ENCODE data around the gene SYT8. TPM values are rescaled to one million over a fixed set of nuclear protein-coding genes. Genes with fewer than 3 reads are reported as not detected.

Gene SYT8
- total RNA-seq, 4 donors from 2014 or later: not detected

- DNase-seq (ENCODE audit: low spot score) (no peak), ATAC-seq (ENCODE audit: low FRiP score) (no peak)
- TF ChIP-seq CTCF (IDR thresholded peaks at IDR 0.05): no peak
These were observed 43.6 kb downstream of the SYT8 start for GRCh38 chr11:1878137-1879031.

GRCh38 chr11:1879342-1879940 is 44.7 kb downstream of the SYT8 start:
- DNase-seq (ENCODE audit: low spot score) (no peak), ATAC-seq (ENCODE audit: low FRiP score) (no peak)
- no peak for TF ChIP-seq CTCF (IDR thresholded peaks at IDR 0.05)

GRCh38 chr11:1879941-1880720 is 45.3 kb downstream of the SYT8 start:
- no peak for ATAC-seq (ENCODE audit: low FRiP score)
- TF ChIP-seq CTCF (IDR thresholded peaks at IDR 0.05): no peak
- no peak for DNase-seq (ENCODE audit: low spot score)

GRCh38 chr11:1880746-1881441 is 46.1 kb downstream of the SYT8 start:
- no peak for ATAC-seq (ENCODE audit: low FRiP score)
- no peak for DNase-seq (ENCODE audit: low spot score)
- TF ChIP-seq CTCF (IDR thresholded peaks at IDR 0.05): no peak

- ATAC-seq (ENCODE audit: low FRiP score) (no peak), DNase-seq (ENCODE audit: low spot score) (no peak)
- TF ChIP-seq CTCF (IDR thresholded peaks at IDR 0.05): no peak
These were observed 46.9 kb downstream of the SYT8 start for GRCh38 chr11:1881442-1882264.

Data from omental fat pad (tissue), 4 donors.